Skin of body (tissue), 1 donor: ENCODE data around the gene RIMBP2. TPM values are rescaled to one million over a fixed set of nuclear protein-coding genes. Genes with fewer than 3 reads are reported as not detected.

ENCODE experiments used
- total RNA-seq: library from RNA; depleted of rRNA; stranded (reverse); fragments of >200 nt; gene quantifications from one replicate; pipeline ENCODE4 v1.2.3, GENCODE V29; 2014

Gene RIMBP2
- total RNA-seq, 1 donor from 2014 or later: 5.8 TPM

Other genes starting within 250 kb of the RIMBP2 start
- gene STX2, start 123.0 kb upstream of the RIMBP2 start, total RNA-seq: 14.4 TPM
- gene RAN, start 155.8 kb upstream of the RIMBP2 start, total RNA-seq: 163 TPM
- 7.3 TPM for gene ADGRD1, start 237.6 kb upstream of the RIMBP2 start, total RNA-seq